ENCODE measurements around the gene ADCY9. TPM values are rescaled to one million over a fixed set of nuclear protein-coding genes. Genes with fewer than 3 reads are reported as not detected.

ADCY9 gene
- total RNA-seq, 2 donors from 2014 or later = 1.2 to 3.3 TPM

- H3K27me3 Mint-ChIP-seq (ENCODE audit: insufficient read depth) = no peaks in the 10 kb centered on the region
- DNase-seq = no peak
- no peaks in the 10 kb centered on the region for H3K36me3 ChIP-seq (ENCODE audit: control insufficient read depth, insufficient read depth, low read length)
- H3K27ac Mint-ChIP-seq = no peak overlapping the region
- H3K9ac ChIP-seq (ENCODE audit: extremely low read depth, low read length, poor library complexity, severe bottlenecking) = no peak overlapping the region
- H3K36me3 Mint-ChIP-seq (ENCODE audit: low read depth) = no peaks in the 10 kb centered on the region
- peaks cover 27% of the 10 kb centered on the region for H3K9me3 Mint-ChIP-seq
- no peak overlapping the region for H3K4me3 Mint-ChIP-seq
- no peak overlapping the region for H3K27ac ChIP-seq (ENCODE audit: low read depth, low read length)
- TF ChIP-seq, protein P1, sequence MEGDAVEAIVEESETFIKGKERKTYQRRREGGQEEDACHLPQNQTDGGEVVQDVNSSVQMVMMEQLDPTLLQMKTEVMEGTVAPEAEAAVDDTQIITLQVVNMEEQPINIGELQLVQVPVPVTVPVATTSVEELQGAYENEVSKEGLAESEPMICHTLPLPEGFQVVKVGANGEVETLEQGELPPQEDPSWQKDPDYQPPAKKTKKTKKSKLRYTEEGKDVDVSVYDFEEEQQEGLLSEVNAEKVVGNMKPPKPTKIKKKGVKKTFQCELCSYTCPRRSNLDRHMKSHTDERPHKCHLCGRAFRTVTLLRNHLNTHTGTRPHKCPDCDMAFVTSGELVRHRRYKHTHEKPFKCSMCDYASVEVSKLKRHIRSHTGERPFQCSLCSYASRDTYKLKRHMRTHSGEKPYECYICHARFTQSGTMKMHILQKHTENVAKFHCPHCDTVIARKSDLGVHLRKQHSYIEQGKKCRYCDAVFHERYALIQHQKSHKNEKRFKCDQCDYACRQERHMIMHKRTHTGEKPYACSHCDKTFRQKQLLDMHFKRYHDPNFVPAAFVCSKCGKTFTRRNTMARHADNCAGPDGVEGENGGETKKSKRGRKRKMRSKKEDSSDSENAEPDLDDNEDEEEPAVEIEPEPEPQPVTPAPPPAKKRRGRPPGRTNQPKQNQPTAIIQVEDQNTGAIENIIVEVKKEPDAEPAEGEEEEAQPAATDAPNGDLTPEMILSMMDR (conservative IDR thresholded peaks at IDR 0.05) = no peak
- H3K4me3 ChIP-seq (ENCODE audit: low read length) = no peak overlapping the region
- no peaks in the 10 kb centered on the region for H3K27me3 ChIP-seq (ENCODE audit: control insufficient read depth, insufficient read depth, low read length, poor library complexity, severe bottlenecking)
- H3K4me1 ChIP-seq (ENCODE audit: control insufficient read depth, insufficient read depth, low read length) = no peaks in the 10 kb centered on the region
- 89 to 94% methylated on average over 5 to 6 of the region's 6 CpGs for WGBS, 2 experiments (ENCODE audit: insufficient coverage in 1 of 2, insufficient read length in 1 of 2)
- H3K4me1 Mint-ChIP-seq = peaks cover 5% of the 10 kb centered on the region
- peaks cover 10% of the 10 kb centered on the region for H3K9me3 ChIP-seq (ENCODE audit: control insufficient read depth, low read length)
Measured at GRCh38 chr16:4058386-4058785, 57.9 kb downstream of the ADCY9 start.

- Histone ChIP-seq H3K36me3 (ENCODE audit: control insufficient read depth, insufficient read depth, low read length) (no peaks in the 10 kb centered on the region), H3K9me3 (ENCODE audit: control insufficient read depth, low read length) (peaks cover 10% of the 10 kb centered on the region), H3K27ac (ENCODE audit: low read depth, low read length) (no peak overlapping the region), H3K9ac (ENCODE audit: extremely low read depth, low read length, poor library complexity, severe bottlenecking) (no peak overlapping the region), H3K4me3 (ENCODE audit: low read length) (no peak overlapping the region), H3K27me3 (ENCODE audit: control insufficient read depth, insufficient read depth, low read length, poor library complexity, severe bottlenecking) (no peaks in the 10 kb centered on the region), H3K4me1 (ENCODE audit: control insufficient read depth, insufficient read depth, low read length) (peaks cover 4% of the 10 kb centered on the region)
- H3K4me3 Mint-ChIP-seq = no peak overlapping the region
- DNase-seq = no peak
- 94 to 98% methylated on average over 11 to 17 of the region's 17 CpGs for WGBS, 2 experiments (ENCODE audit: insufficient coverage in 1 of 2, insufficient read length in 1 of 2)
- no peaks in the 10 kb centered on the region for H3K36me3 Mint-ChIP-seq (ENCODE audit: low read depth)
- H3K9me3 Mint-ChIP-seq = peaks cover 26% of the 10 kb centered on the region
- peaks cover 7% of the 10 kb centered on the region for H3K4me1 Mint-ChIP-seq
- no peaks in the 10 kb centered on the region for H3K27me3 Mint-ChIP-seq (ENCODE audit: insufficient read depth)
- TF ChIP-seq, protein P1 (conservative IDR thresholded peaks at IDR 0.05) = no peak
- no peak overlapping the region for H3K27ac Mint-ChIP-seq
Measured at GRCh38 chr16:4057439-4057877, 58.8 kb downstream of the ADCY9 start.

DNA sequence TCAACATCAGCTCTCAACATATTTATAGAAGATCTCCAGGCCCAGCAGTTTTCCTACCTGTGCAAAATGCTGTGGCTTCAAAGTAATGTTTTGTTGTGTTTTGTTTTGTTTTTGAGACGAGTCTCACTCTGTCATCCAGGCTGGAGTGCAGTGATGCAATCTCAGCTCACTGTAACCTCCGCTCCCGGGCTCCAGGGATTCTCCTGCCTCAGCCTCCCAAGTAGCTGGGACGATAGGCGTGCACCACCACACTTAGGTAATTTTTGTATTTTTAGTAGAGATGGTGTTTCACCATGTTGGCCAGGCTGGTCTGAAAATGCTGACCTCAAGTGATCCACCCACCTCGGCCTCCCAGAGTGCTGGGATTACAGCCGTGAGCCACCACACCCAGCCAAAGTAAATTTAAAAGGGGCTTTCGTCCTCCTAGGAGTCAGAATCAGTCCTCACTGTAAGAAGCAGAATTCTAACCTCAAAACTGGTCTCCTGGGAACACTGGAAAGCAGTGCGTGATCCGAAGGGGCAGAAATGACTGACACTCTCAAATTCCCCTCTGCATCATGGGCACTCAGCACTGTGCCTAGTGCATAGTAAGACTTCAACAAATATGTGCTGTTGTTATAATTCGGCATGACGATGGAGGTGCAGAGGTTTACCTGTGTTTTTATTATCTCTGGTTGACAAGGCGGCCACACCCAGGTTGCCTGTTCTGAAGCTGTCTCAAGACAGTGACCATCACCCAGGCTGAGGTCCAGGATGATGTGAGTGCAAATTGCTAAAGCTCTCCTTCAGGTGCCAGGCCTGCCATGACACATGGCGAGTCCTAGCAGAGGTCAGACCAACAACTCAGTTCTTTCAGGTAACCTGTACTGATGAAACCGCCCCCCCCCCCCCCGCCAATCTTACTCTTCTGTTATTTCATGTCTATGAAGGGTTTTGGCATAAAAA lies 59.8 kb downstream of the ADCY9 start:
- H3K36me3 ChIP-seq (ENCODE audit: control insufficient read depth, insufficient read depth, low read length) = no peaks in the 10 kb centered on the region
- H3K9ac ChIP-seq (ENCODE audit: extremely low read depth, low read length, poor library complexity, severe bottlenecking) = no peak overlapping the region
- H3K9me3 Mint-ChIP-seq = peaks cover 19% of the 10 kb centered on the region
- no peak overlapping the region for H3K27ac Mint-ChIP-seq
- no peak overlapping the region for H3K4me3 ChIP-seq (ENCODE audit: low read length)
- WGBS, 2 experiments (ENCODE audit: insufficient coverage in 1 of 2, insufficient read length in 1 of 2) = 90 to 94% methylated on average over 13 to 16 of the region's 16 CpGs
- H3K36me3 Mint-ChIP-seq (ENCODE audit: low read depth) = peaks cover 1% of the 10 kb centered on the region
- H3K9me3 ChIP-seq (ENCODE audit: control insufficient read depth, low read length) = peaks cover 4% of the 10 kb centered on the region
- H3K4me1 Mint-ChIP-seq = peaks cover 7% of the 10 kb centered on the region
- peaks cover 5% of the 10 kb centered on the region for H3K4me1 ChIP-seq (ENCODE audit: control insufficient read depth, insufficient read depth, low read length)
- no peak overlapping the region for H3K27ac ChIP-seq (ENCODE audit: low read depth, low read length)
- no peaks in the 10 kb centered on the region for H3K27me3 Mint-ChIP-seq (ENCODE audit: insufficient read depth)
- no peak for DNase-seq
- H3K4me3 Mint-ChIP-seq = no peak overlapping the region
- H3K27me3 ChIP-seq (ENCODE audit: control insufficient read depth, insufficient read depth, low read length, poor library complexity, severe bottlenecking) = no peaks in the 10 kb centered on the region
- TF ChIP-seq, protein P1 (conservative IDR thresholded peaks at IDR 0.05) = no peak

Measured in endodermal cell (in vitro differentiated cells).